Esophagus squamous epithelium (tissue), 4 donors: ENCODE measurements around the gene FGF14.

Source experiments
- POLR2A ChIP-seq, 4 donors: fragments of 450-650 bp; IDR thresholded peaks; one replicate each; pipeline ENCODE4 v1.6.1; 2017; ENCODE audit warnings: antibody characterized with exemption in 4 of 4, mild to moderate bottlenecking in 4 of 4, moderate library complexity in 3 of 4
- TF ChIP-seq, protein P1 (sequence below), 6 experiments: fragments of 450-650 bp in 4 of 6; fragments of 200-600 bp in 2 of 6; sonication (generic) in 2 of 6; IDR thresholded peaks; one replicate each; pipeline ENCODE4 v1.5.1; 2016 to 2019; ENCODE audit warnings: antibody characterized with exemption in 6 of 6, mild to moderate bottlenecking in 4 of 6, moderate library complexity in 4 of 6

DNA sequence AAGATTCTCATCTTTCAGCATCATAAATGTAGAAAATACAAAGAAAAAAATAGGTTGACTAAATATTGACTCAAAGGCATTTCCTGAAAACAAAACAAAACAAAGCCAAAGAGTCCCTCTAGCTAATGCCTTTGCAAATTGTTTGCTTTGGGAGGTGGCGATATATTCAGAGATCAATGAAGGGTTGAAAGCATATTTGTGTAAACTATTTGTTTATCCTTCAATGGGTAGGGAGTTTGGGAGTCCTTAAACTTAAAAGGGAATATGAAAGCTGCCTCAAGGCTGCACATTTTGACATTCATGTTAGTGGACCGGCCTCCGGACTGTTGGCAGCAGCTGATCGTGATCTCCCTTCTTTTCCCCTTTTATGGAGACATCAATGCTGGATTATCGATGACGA is 691.9 kb downstream of the FGF14 start:
- TF ChIP-seq, protein P1, sequence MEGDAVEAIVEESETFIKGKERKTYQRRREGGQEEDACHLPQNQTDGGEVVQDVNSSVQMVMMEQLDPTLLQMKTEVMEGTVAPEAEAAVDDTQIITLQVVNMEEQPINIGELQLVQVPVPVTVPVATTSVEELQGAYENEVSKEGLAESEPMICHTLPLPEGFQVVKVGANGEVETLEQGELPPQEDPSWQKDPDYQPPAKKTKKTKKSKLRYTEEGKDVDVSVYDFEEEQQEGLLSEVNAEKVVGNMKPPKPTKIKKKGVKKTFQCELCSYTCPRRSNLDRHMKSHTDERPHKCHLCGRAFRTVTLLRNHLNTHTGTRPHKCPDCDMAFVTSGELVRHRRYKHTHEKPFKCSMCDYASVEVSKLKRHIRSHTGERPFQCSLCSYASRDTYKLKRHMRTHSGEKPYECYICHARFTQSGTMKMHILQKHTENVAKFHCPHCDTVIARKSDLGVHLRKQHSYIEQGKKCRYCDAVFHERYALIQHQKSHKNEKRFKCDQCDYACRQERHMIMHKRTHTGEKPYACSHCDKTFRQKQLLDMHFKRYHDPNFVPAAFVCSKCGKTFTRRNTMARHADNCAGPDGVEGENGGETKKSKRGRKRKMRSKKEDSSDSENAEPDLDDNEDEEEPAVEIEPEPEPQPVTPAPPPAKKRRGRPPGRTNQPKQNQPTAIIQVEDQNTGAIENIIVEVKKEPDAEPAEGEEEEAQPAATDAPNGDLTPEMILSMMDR (IDR thresholded peaks at IDR 0.05) = no peak
- TF ChIP-seq POLR2A (IDR thresholded peaks at IDR 0.05) = no peak
